Activated CD4-positive, CD25-positive, alpha-beta regulatory T cell treated with anti-CD3 and anti-CD28 coated beads, Interleukin-2, amount 50 U/mL, for 16 hours (primary cell): ENCODE measurements around the gene MYDGF.

Source experiments
- DNase-seq: peaks from one replicate; pipeline ENCODE4 v3.0.0-alpha.2; 2020; ENCODE audit warnings: low read depth, low spot score

Gene MYDGF

DNA sequence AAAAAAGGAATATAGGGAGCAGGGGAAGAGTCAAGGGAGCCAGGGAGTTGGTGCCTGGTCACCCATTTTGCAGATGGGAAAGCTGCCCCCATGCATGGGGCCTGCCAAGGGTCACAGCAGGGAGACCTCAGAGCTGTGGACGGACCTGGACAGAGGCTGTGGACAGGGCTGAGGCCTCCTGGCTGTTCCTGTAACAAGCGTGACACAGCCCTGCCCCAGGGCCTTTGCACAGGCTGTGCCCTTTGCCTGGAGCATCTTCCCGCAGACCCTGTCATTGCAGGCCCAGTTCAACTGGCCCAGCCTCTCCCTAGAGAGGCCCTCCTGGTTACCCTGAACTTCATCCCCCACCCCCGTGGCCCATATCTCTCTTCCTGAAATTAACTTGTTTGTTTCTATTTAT lies 24.4 kb downstream of the MYDGF start:
- DNase-seq: no peak

DNA sequence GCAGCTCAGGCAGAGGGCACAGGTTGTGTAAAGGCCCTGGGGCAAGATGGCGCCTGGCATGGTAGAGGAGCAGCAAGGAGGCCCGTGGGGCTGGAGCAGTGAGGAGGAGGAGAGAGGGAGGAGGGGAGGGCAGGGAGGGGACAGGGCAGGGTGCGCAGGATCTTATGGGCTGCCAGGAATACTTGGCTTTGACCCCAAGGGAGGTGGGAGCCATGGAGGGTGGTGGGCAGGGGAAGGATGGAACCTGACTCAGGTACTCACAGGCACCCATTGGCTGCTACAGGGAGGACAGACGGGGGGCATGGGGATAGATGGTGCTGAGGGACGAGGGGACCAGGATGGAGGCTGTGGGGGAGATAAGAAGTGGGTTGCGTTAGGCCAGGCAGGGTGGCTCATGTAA lies 27.5 kb downstream of the MYDGF start:
- no peak for DNase-seq

DNA sequence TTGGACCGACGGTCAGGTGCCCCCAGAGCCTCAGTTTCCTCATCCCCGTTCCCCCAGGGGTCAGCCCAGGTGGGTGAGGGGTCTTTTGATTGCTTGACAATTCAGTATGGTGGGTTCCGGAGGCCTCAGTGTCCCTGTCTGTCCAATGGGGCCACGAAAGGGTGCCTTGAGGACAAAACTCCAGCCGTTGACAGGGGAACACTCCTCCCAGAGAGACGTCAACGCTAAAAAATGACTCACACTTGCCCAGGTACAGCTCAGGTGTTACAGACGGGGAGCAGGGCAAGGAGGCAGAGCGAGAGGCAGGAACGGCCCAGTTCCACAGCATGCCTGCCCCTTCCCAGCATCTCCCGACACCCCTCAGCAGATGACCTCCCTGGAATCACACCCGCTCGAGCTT lies 29.0 kb downstream of the MYDGF start:
- no peak for DNase-seq

DNA sequence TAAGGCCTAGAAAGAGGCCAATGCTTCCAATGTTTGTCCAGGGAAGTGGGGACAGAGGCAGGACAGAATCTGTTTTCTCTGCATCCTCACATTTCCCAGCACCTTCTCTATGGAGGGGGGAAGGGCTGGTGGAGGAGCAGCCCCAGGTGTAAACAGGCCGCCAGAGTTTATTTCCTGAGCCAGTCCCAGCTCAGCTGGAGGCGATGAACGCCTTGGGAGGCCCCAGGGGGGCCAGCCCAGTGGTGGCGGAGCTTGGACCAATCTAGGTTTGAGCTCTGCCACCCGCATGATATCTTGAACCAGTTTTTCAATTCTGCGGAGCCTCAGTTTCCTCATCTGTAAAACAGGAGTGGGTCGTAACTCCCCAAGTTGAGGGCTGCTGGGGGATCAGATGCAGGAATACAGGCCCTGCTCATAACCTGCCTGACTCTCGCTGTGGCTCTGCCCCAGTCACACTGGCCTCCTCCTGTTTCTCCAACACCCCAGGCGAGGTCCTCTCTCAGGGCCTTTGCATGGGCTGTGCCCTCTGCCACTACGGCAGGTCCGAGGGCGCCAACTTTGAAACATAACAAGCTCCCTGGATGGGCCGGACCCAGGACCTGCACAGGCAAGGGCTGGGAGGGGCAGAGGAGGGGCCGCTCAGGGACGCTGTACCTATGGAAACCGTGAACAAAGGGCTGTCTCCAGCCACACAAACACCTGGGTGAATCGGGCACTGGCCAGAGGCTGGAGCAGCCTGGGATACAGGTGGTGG lies 29.7 kb downstream of the MYDGF start:
- no peak for DNase-seq

DNA sequence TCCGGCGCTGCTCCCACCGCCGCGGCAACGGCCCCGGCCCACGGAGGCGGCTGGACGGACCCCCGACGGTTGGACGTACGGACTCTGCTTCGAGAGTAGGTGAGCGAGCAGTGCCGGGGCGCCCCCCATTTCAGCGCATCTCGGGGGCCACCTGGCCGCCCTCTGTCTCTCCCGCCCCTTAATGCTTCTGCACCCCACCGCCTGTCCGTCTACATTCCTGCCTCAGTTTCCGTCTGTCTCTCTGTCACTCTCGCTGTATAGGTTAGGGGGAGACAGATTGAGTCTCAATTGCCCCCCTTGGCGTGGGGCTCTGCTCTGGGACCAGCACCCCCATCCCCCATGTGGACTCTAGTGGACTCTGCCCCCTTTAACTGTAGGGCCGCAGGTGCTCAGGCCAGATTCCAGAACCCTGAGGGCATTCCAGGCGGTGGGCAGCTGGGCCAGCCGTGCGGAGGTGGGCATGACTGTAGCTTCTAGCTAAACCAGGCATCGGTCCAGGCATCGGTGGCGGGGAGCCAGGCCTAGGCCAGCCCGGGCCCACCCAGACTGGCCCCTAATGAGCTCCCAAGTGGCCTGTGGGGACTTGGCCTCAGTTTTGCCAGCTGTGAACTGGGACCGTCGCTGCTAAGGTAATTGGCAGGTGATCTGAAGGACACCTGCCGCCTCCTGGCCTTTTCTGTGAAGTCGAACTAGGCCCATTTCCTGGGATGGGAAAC lies 30.5 kb downstream of the MYDGF start:
- DNase-seq: no peak

DNA sequence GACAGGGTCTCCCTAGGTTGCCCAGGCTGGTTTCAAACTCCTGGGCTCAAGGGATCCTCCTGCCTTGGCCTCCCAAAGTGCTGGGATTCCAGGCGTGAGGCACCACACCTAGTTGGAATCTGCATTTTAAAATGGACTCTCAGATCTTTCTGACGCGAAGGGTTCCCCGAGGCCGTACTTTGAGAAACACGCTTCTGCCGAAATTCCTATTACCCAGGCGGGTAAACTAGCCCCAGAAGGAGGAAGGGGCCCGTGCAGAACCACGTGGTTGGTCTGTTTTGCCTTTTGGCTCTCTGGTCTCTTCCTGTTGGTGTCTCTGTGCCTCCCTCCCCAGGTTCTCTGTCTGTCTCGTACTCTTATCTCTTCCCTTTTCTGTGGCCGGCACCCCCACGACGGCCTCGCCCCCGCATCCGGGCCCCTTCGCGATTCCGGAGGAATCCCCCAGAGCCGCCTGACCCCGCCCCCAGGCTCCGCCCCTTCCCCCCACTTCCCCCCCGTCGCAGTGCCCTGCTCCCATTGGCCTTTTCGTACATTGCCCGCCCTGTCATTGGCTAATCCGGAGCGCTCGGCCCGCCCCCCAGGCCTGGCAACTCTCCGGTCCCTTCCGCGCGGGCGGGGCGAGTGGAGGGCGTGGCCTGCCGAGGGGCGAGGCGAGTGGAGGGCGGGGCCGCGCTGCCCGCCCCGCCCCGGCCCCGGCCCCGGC lies 31.2 kb downstream of the MYDGF start, which contains the start of gene TNFAIP8L1:
Gene TNFAIP8L1 (plus strand): TSS at position 689 of the 703 bp plus-strand sequence. CDS start 12,354 bp downstream, outside the sequence.
- DNase-seq: peak; percentile 99

DNA sequence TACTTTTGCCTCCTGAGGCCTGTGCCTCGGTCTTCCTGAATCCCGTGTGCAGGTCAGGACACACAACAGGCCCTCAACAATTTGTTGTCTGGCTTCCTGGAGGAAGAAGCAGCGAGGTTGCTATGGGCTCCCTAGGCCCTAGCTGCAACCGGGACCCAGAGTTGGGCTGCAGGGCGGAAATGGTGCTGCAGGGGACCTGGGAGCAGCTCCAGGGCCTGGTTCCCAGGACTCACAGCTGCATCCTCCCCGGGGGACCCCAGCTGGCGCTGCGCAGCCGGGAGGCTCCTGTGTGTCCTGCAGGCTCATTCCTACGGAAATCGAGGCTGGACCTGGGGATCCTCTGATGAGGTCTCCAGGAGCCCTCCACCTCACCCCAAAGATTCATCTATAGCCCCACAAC lies 31.8 kb downstream of the MYDGF start:
- no peak for DNase-seq

DNA sequence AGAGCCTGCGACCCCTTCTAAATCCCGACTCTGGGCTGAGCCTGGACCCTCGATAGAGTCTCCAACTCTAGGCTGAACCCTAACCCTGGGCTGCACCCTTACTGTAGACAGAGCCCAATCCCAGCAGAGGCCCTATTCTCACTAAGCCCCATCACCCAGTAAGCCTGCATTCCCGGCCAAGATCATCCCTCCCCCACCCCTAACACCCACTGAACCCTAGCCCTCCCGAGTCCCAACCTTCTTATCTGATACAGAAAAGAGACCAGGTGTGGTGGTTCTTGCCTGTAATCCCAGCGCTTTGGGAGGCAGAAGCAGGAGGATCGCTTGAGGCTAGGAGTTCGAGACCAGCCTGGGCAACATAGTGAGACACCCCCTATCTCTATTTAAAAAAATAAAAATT lies 33.4 kb downstream of the MYDGF start:
- no peak for DNase-seq

DNA sequence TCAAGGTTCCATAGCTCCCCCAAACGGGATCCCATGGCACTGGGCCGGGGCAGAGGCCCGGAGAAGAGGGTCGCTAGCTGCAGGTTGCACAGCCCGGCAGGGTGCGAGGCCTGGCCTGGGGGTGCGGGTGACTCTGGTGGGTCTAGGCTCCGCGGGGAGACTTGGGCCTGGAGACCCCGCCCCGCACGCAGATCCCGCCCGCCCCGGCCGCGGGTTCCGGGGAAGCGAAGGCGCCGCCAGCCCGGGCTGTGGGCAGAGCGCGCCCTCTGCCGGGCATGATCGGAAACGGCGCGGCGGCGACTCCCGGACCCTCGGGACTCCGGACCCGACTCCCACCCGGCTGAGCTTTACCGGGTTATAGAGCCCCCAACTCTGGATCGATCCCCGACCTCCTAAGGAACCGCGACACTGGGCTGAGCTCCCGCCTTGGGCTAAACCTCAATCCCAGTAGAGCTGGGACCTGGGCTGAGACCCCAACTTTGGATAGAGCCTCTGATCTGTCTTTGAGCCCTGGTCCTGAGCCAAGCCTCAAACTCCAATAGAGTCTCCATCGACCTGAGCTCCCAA lies 33.9 kb downstream of the MYDGF start:
- peak; percentile 57 for DNase-seq

DNA sequence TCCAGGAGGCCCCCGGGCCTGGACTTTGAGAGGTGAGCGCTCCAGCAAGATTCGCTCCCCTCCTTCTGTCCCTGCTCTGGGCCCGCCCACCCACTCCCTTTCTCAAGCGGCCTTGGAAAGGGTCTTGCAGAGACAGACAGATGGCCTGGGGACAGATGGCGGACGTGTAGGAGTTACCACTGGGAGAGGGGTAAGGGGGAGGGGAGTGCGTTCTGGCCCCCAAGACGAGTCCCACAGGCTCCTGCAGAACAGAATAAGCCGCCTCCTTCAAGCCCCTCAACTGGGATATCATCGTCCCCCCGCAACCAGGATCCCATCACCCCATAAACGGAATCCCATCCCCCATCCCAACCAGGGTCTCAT lies 34.4 kb downstream of the MYDGF start:
- no peak for DNase-seq

DNA sequence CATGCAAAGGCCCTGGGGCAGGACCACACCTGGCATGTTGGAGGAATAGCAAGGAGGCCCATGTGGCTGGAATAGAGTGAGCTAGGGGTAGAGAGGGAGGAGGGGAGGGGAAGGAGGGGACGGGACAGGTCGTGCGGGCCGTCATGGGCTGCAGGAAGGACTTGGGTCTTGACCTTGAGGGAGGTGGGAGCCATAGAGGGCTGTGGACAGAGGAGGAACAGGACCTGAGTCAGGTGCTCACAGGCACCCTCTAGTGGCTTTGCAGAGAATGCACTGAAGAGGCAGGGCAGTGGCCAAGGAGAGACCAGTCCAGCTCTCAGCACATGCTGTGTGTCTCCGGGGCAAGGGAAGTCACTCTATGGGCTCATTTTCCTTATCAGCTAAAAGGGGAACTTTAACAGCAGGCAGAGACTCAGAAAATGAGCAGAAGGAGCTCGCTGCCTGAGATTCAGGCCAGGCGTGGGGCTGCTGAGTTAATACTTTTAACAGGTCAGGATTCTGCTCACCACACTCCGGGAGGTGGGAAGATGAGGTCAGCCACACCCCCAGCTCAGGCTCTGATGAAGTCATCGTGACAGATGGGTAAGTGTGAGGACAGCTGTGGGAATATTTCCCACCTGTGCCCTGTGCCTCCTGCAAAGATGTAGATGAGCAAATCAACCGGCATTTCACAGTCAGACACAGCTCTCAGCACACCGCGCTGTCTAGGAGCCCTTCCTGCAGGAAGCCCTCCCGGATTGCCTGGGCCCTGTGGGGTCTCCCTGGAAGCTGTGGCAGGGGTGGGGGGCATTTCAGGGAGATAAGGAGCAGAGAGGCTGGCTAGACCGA lies 36.8 kb downstream of the MYDGF start:
- no peak for DNase-seq

DNA sequence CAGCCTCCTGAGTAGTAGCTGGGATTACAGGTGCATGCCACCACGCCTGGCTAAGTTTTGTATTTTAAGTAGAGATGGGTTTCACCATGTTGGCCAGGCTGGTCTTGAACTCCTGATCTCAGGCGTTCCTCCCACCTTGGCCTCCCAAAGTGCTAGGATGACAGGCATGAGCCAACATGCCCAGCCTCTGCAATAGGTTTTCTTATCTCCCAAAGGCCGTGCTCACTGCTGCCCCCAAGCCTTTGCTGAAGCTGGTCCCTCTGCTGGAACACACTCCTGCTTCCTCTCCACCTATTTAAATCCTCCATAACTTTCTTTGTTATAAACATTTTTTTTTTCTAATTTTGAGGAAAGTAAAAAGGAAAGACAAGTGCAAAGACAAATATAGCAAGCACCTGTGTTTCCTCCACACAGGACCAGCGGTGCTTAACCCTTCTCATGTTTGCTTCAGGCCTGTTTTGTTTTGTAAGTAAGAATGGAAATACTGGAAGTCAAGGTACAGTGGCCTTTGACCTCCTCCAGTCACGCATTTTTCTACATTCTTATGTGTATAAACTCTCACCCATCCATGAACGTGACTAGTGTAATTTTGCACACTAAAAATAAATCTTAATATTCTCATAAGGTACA lies 45.3 kb downstream of the MYDGF start:
- DNase-seq: no peak

DNA sequence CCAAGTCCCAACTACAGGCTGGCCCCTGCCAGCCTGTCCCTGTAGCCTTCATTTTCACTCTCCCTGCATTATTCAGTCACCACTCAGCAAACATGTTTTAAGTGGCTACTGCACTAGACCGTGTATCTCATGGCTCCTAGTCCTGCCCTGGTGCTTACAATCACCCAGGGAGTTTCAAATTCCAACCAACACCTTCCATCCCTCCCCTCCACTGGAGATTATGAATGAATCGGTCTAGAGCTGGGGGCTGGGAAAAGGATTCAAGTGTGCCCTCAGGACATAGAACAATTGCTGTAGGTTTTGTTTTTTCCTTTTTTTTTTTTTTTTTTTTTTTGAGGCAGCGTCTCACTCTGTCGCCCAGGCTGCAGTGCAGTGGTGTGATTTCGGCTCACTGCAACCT lies 45.8 kb downstream of the MYDGF start:
- DNase-seq: no peak

DNA sequence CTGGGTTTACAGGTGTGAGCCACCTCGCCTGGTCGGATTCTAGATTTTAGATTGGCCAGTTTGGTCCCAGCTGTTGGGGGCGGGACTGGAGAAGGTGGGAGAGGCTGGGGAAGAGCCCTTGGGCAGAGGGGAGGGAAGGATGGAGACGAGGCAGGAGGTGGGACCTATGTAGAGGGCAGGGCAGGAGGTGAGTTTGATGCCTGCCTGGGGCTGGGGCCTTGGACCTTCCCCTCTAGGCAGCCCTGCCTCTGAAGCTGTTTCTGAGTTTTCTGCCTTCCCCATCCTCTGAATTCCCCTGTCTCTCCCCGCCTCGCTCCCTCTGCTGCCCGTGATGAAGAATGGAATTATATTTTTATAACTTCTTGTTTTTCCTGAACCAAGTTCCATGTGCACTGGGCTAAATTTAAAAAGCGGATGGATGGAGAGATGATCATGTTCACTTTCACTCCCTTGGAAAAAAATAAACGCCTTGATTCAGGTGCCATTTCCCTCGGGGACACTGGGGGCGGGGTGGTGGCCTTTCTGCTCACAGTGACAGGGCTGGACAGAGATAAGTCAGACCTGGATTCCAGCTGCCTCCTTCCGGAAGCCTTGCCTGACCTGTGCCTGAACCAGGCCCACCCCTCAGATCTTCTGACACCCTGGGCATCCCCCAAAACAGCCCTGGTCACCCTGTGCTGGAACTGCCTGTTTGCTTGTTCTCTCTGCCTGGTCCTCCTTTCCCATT lies 47.3 kb downstream of the MYDGF start:
- DNase-seq: no peak

DNA sequence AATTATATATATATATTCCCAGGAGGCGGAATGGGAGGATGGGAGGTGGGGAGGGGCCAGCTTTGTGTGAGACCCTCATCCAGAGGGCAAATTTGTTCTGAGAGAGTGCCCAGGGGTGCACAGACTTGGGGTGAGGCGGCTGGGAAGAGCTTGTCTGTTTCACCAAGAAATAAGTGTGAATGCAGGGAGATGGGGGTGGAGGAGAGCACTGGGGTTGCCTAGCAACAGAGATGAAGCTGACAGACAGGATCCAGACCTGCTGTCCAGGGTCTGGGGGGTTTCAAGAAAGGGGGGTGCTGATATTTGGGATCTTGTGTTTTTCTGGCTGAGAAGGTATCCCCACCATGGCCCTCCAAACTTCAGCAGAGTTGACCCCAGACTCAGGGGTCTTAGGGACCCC lies 49.5 kb downstream of the MYDGF start:
- no peak for DNase-seq

DNA sequence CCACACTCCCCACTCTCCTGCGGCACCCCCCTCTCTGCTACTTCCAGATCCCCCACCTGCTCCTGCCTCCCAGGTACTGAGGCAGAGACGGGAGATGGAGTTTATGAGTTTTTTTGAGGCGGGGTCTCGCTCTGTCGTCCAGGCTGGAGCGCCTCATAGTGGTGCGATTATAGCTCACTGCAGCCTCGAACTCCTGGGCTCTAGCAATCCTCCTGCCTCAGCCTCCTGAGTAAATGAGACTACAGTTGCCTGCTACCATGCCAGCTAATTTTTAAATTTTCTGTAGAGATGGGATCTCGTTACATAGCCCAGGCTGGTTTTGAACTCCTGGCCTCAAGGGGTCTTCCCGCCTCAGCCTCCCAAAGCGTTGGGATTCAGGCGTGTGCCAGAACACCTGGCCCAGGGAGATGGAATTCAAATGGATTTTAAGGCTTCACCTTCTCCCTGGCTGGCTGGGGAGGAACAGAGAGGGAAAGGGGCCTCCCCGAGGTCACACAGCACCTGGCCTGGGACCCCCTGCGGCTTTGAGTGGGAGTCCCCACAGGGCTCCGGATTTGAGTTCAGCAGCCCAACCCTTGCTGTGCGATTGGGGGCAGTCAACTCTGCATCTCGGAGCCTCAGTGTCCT lies 50.4 kb downstream of the MYDGF start:
- DNase-seq: no peak

DNA sequence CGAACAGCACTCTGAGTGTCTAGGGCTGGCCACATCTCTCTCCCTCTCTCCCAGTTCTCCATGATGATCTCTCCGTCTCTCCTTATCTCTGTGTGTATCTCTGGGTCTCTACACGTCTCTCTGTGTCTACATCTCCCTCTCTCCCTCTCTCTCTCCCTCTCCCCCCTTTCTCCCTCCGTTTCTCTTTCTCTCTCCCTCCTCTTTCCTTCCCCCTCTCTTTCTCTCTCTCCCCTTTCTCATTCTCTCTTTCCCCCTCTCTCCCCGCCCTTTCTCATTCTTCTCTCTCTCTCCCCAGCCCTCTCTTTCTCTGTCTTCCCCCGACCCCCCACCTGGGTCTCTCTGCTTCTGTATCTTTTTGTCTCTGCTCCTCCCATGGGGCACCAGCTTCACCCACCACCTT lies 52.1 kb downstream of the MYDGF start:
- no peak for DNase-seq

DNA sequence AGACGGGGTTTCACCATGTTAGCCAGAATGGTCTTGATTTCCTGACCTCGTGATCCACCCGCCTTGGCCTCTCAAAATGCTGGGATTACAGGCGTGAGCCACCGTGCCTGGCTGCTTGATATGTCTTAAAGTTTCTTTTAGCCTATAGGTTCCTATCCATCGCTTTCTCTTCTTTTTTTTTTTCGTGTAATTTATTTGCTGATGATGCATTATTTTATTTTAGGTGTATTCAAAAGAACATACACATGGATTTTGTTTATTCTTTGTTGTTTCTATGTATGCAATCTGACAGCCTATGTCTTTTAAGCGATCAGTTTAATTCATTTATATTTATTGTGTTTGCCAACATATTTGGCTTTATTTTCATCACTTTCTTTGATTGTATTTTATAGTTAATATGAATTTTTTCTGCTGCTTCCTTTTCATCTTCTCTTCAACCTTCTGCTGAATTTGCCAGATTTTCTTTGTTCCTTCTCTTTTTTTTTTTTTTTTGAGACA lies 56.8 kb downstream of the MYDGF start:
- DNase-seq: no peak

DNA sequence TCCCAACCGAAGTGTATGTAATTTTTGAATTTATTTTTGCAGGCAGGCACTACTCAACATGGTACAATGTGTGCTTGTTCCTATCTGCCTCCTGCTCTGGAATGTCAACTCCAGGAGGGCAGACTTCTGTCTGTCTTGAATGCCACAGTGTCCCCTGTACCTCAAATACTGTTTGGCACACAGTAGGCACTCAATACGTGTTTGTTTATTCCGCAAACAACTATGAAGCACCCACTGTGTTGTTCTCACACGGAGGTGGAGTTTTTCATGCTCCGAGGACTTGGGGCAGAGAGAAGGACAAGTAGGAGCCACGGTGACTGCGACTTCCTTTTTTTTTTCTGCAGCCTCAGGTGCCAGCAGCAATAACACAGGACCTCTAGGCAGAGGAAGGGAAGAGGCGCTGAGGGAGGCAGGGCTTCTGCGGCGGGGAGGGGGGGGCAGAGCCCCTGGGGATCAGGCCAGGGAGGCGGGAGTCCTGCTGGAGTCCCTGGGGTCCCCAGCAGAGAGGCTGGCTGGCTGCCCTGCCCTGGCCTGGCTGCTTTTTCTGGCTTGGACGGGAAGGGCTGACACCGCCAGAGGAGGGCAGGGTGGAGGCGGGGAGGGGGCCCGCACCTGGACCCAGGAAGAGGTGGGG lies 60.1 kb downstream of the MYDGF start:
- DNase-seq: no peak
